SK-MEL-5 (cell line): ENCODE measurements around the gene ATP4B. TPM values are rescaled to one million over a fixed set of nuclear protein-coding genes. Genes with fewer than 3 reads are reported as not detected.
"Not testable (repeated sequence)": the region's sequence is repeated elsewhere in the genome, so short reads cannot be mapped to it uniquely, and the experiment has no call there.

Experiments used
- DNase-seq: peaks from one replicate; pipeline ENCODE4 v3.0.0-alpha.2; 2016; ENCODE audit warnings: low read depth, low spot score
- in situ Hi-C: cut with HindIII; loops from 2 replicates; pipeline ENCODE4 v1.10.0; 2016; ENCODE audit warnings: low sequenced_read_pairs, high pct_unique_total_duplicates, low pct_unique_long_range_greater_than_20kb
- total RNA-seq: library from RNA; depleted of rRNA; stranded (reverse); fragments of >200 nt; shearing (Covaris generic); gene quantifications from 2 replicates; pipeline ENCODE4 v1.2.3, GENCODE V29; 2014

The ATP4B gene
- total RNA-seq, 1 experiment from 2014 or later = not detected

- DNase-seq = no peak
- in situ Hi-C loops = no loop called here
Observed at GRCh38 chr13:113632706-113633484, 25.1 kb downstream of the ATP4B start.

GRCh38 chr13:113631341-113632095, 26.5 kb downstream of the ATP4B start:
- in situ Hi-C loops = no loop called here
- no peak for DNase-seq

GRCh38 chr13:113630804-113631203, 27.2 kb downstream of the ATP4B start:
- DNase-seq = no peak
- in situ Hi-C loops = no loop called here

- in situ Hi-C loops = no loop called here
- DNase-seq = no peak
Observed at GRCh38 chr13:113630296-113630695, 27.7 kb downstream of the ATP4B start.

GRCh38 chr13:113629866-113630265, 28.1 kb downstream of the ATP4B start:
- in situ Hi-C loops = no loop called here
- no peak for DNase-seq

- in situ Hi-C loops = no loop called here
- no peak for DNase-seq
Observed at GRCh38 chr13:113628291-113629270, 29.4 kb downstream of the ATP4B start.

- no peak for DNase-seq
- in situ Hi-C loops = no loop called here
Observed at GRCh38 chr13:113627136-113627535, 30.9 kb downstream of the ATP4B start.

- in situ Hi-C loops = no loop called here
- peak; percentile 13 for DNase-seq
Observed at GRCh38 chr13:113625965-113626721, 31.9 kb downstream of the ATP4B start.

- DNase-seq, in situ Hi-C loops: not testable (repeated sequence)
Observed at GRCh38 chr13:113624640-113625304, 33.2 kb downstream of the ATP4B start.

- no peak for DNase-seq
- in situ Hi-C loops = no loop called here
Observed at GRCh38 chr13:113624235-113624587, 33.8 kb downstream of the ATP4B start.

- DNase-seq = peak; percentile 17
Observed at GRCh38 chr13:113623491-113624234, 34.3 kb downstream of the ATP4B start.

GRCh38 chr13:113622791-113623490, 35.1 kb downstream of the ATP4B start:
- DNase-seq = no peak
- in situ Hi-C loops = no loop called here

More at GRCh38 chr13:113623491-113624234, 34.3 kb downstream of the ATP4B start:
- in situ Hi-C loops = no loop called here

GRCh38 chr13:113621986-113622550, 35.9 kb downstream of the ATP4B start:
- DNase-seq, in situ Hi-C loops: not testable (repeated sequence)

- peak; percentile 54 for DNase-seq
- in situ Hi-C loops = not testable (repeated sequence)
Observed at GRCh38 chr13:113621498-113621897, 36.5 kb downstream of the ATP4B start.

- in situ Hi-C loops = no loop called here
- no peak for DNase-seq
Observed at GRCh38 chr13:113621046-113621445, 37.0 kb downstream of the ATP4B start.
